Neural cell (in vitro differentiated cells): ENCODE measurements around the gene SPATS2. TPM values are rescaled to one million over a fixed set of nuclear protein-coding genes. Genes with fewer than 3 reads are reported as not detected.

Source experiments
- H2AFZ ChIP-seq: fragments of 200-600, 300-800 bp; sonication (generic), shearing (Covaris generic); 2 replicates; pipeline ENCODE4 v1.6.0; 2014; ENCODE audit warnings: low read depth, mild to moderate bottlenecking, antibody characterized with exemption, low read length, moderate library complexity
- H3F3A ChIP-seq: fragments of 200-600 bp; shearing (Covaris generic); 2 replicates; pipeline ENCODE4 v1.6.1; 2016; ENCODE audit warnings: mild to moderate bottlenecking, moderate library complexity, mixed read lengths, antibody characterized with exemption, low read length; ENCODE audit not compliant: insufficient read depth, poor library complexity, severe bottlenecking
- H3K27ac ChIP-seq: fragments of 200-600, 300-800 bp; sonication (generic), shearing (Covaris generic); 2 replicates; pipeline ENCODE4 v1.5.1; 2014; ENCODE audit warnings: mild to moderate bottlenecking, low read length, moderate library complexity
- H3K27me3 ChIP-seq: fragments of 300-800, 200-600 bp; sonication (generic), shearing (Covaris generic); 2 replicates; pipeline ENCODE4 v1.6.0; 2014; ENCODE audit warnings: mild to moderate bottlenecking, low read depth, low read length, moderate library complexity; ENCODE audit not compliant: insufficient read depth
- H3K36me3 ChIP-seq: fragments of 300-800, 200-600 bp; sonication (generic), shearing (Covaris generic); 2 replicates; pipeline ENCODE4 v1.5.1; 2014; ENCODE audit warnings: mild to moderate bottlenecking, antibody characterized with exemption, low read length, moderate library complexity; ENCODE audit not compliant: insufficient read depth
- H3K4me2 ChIP-seq: fragments of 300-800, 200-600 bp; sonication (generic), shearing (Covaris generic); 2 replicates; pipeline ENCODE4 v1.6.0; 2014; ENCODE audit warnings: mild to moderate bottlenecking, low read length
- H3K4me3 ChIP-seq: fragments of 300-800, 200-600 bp; sonication (generic), shearing (Covaris generic); 2 replicates; pipeline ENCODE4 v1.5.1; 2014; ENCODE audit warnings: mild to moderate bottlenecking, low read length, moderate library complexity
- H3K79me2 ChIP-seq: fragments of 200-600 bp; shearing (Covaris generic); replicated peaks from 2 replicates; pipeline ENCODE4 v1.6.0; 2014; ENCODE audit warnings: mild to moderate bottlenecking, low read length, moderate library complexity; ENCODE audit not compliant: insufficient read depth
- H3K9ac ChIP-seq: fragments of 300-800, 200-600 bp; sonication (generic), shearing (Covaris generic); 2 replicates; pipeline ENCODE4 v1.6.1; 2016; ENCODE audit warnings: mild to moderate bottlenecking, low read length, mixed read lengths
- H3K9me2 ChIP-seq: fragments of 200-600 bp; shearing (Covaris generic); 2 replicates; pipeline ENCODE4 v1.6.1; 2016; ENCODE audit warnings: mild to moderate bottlenecking, low read length, mixed read lengths; ENCODE audit not compliant: insufficient read depth
- H3K9me3 ChIP-seq: fragments of 200-600, 300-800 bp; sonication (generic), shearing (Covaris generic); 2 replicates; pipeline ENCODE4 v1.6.1; 2016; ENCODE audit warnings: mild to moderate bottlenecking, mixed run types, low read length, moderate library complexity, mixed read lengths
- H4K20me1 ChIP-seq: fragments of 200-600 bp; shearing (Covaris generic); 2 replicates; pipeline ENCODE4 v1.6.1; 2016; ENCODE audit warnings: mild to moderate bottlenecking, mixed run types; ENCODE audit not compliant: insufficient read depth
- EZH2 ChIP-seq: fragments of 200-600, 300-800 bp; shearing (Covaris generic), sonication (generic); IDR thresholded peaks from 2 replicates; pipeline ENCODE4 v1.6.1; 2014; ENCODE audit warnings: antibody characterized with exemption, low read length, borderline replicate concordance, mild to moderate bottlenecking; ENCODE audit not compliant: insufficient read depth, poor library complexity, severe bottlenecking
- MXI1 ChIP-seq: fragments of 450-650 bp; conservative IDR thresholded peaks from 2 replicates; pipeline ENCODE4 v1.6.1; 2014; ENCODE audit warnings: antibody characterized with exemption, mild to moderate bottlenecking; ENCODE audit not compliant: poor library complexity, severe bottlenecking
- POLR2AphosphoS5 ChIP-seq: IDR thresholded peaks from 2 replicates; pipeline ENCODE4 v1.6.1; 2012
- RAD21 ChIP-seq: fragments of 450-650 bp; conservative IDR thresholded peaks from 2 replicates; pipeline ENCODE4 v1.6.1; 2014; ENCODE audit warnings: antibody characterized with exemption, mild to moderate bottlenecking, moderate library complexity
- SMC3 ChIP-seq: fragments of 450-650 bp; conservative IDR thresholded peaks from 2 replicates; pipeline ENCODE4 v1.6.1; 2014; ENCODE audit warnings: antibody characterized with exemption, mild to moderate bottlenecking, moderate library complexity; ENCODE audit not compliant: poor library complexity
- TAF1 ChIP-seq: IDR thresholded peaks from 2 replicates; pipeline ENCODE4 v1.6.1; 2012; ENCODE audit warnings: low read depth
- polyA plus RNA-seq: library from polyadenylated mRNA; depleted of rRNA; stranded (reverse); fragments of >200 nt; gene quantifications from 2 replicates; pipeline ENCODE4 v1.2.3, GENCODE V29; 2014
- TF ChIP-seq, protein P1 (sequence below): IDR thresholded peaks from 2 replicates; pipeline ENCODE4 v1.6.1; 2012; ENCODE audit warnings: borderline replicate concordance
- TF ChIP-seq, protein P2 (sequence below): fragments of 450-650 bp; IDR thresholded peaks from 2 replicates; pipeline ENCODE4 v1.5.1; 2014; ENCODE audit warnings: antibody characterized with exemption, mild to moderate bottlenecking, moderate library complexity; ENCODE audit not compliant: poor library complexity, severe bottlenecking

SPATS2 gene
- polyA plus RNA-seq, 1 donor from 2014 or later = 58.4 TPM

DNA sequence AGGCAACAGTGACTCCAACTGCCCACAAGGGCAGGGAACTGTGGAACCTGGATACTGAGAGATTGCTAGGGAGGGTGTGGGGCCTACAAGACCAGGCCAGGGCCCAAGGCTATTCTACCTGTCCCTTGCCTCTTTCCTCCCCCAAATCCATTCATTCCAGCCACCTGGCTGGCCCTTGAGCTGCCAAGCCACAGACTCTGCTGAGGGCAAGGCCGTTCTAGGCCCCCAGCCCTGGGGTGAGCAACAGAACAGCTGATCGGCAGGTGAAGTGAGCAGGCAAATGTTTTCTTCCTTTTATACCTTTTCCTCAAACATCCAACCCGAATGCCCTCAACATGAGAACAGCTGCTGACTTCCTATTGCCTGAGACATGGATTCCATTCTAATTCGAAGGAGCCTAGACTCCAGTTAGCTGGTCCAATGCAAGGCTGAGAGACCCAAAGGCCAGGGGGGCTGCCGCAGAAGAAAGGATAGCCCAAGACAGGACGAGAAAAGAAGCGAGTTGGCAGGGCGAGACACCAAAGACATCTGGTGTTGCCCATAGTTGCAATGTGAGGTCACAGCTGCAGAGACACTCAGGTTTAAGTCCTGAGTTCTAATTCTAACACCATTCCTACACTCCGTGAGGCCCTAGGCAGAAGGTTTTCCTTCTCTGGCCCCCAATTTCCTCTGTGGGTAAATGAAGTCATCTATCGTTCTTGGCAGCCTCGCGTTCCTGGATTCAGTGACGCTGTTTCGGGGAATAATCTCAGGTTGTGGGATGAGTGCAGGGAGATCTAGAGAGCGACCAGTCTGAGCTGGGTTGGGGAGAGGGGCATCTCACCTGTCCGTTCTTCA is 31.9 kb upstream of the SPATS2 start:
- H2AFZ ChIP-seq = no peak overlapping the region
- no peaks in the 10 kb centered on the region for H3F3A ChIP-seq
- H4K20me1 ChIP-seq = no peaks in the 10 kb centered on the region
- H3K9me2 ChIP-seq = no peaks in the 10 kb centered on the region
- peaks cover 74% of the 10 kb centered on the region for H3K27me3 ChIP-seq
- no peak overlapping the region for H3K4me3 ChIP-seq
- H3K9me3 ChIP-seq = no peaks in the 10 kb centered on the region
- H3K9ac ChIP-seq = no peak overlapping the region
- H3K36me3 ChIP-seq = no peaks in the 10 kb centered on the region
- no peak overlapping the region for H3K4me2 ChIP-seq
- TF ChIP-seq TAF1 (no peak), EZH2 (no peak)
- TF ChIP-seq, protein P1, sequence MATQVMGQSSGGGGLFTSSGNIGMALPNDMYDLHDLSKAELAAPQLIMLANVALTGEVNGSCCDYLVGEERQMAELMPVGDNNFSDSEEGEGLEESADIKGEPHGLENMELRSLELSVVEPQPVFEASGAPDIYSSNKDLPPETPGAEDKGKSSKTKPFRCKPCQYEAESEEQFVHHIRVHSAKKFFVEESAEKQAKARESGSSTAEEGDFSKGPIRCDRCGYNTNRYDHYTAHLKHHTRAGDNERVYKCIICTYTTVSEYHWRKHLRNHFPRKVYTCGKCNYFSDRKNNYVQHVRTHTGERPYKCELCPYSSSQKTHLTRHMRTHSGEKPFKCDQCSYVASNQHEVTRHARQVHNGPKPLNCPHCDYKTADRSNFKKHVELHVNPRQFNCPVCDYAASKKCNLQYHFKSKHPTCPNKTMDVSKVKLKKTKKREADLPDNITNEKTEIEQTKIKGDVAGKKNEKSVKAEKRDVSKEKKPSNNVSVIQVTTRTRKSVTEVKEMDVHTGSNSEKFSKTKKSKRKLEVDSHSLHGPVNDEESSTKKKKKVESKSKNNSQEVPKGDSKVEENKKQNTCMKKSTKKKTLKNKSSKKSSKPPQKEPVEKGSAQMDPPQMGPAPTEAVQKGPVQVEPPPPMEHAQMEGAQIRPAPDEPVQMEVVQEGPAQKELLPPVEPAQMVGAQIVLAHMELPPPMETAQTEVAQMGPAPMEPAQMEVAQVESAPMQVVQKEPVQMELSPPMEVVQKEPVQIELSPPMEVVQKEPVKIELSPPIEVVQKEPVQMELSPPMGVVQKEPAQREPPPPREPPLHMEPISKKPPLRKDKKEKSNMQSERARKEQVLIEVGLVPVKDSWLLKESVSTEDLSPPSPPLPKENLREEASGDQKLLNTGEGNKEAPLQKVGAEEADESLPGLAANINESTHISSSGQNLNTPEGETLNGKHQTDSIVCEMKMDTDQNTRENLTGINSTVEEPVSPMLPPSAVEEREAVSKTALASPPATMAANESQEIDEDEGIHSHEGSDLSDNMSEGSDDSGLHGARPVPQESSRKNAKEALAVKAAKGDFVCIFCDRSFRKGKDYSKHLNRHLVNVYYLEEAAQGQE = no peak
- no peak overlapping the region for H3K27ac ChIP-seq
- H3K79me2 ChIP-seq = no peaks in the 10 kb centered on the region

DNA sequence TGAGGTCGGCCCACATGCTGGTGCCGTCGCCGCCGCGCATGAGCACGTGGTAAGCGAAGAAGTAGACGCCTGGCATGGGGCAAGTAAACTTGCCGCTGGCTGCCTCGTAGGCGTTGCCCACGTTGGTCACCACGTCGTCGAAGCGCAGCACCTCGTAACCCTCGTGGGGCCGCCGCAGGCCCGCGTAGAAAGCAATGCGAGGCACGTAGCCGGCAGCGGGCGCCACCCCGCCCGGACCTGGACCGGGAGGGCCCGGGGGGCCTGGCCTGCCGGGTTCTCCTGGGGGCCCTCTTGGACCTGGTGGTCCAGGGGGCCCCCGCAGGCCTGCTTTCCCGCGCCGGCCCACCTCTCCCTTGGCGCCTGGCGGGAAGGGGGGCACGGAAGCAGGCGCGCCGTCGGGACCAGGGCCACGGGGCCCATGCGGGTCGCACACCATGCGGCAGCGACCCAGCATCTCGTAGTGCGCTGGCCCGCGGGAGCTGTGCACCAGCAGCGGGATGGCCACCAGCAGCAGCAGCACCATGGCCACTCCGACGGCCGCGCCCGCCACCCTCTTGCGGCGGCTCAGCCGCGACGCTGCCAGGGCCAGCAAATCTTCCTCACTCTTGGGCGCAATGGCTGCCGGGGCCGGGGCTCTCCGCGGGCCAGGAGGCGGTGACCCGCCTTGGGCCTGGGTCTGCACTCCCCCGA is 31.2 kb upstream of the SPATS2 start:
- TF ChIP-seq EZH2 = no peak
- peak overlapping the region; percentile 69 for H3K4me3 ChIP-seq
- H3K9me3 ChIP-seq = no peaks in the 10 kb centered on the region
- H3K27me3 ChIP-seq = peaks cover 82% of the 10 kb centered on the region
- no peaks in the 10 kb centered on the region for H3K36me3 ChIP-seq
- H3K4me2 ChIP-seq = no peak overlapping the region
- no peaks in the 10 kb centered on the region for H4K20me1 ChIP-seq
- no peaks in the 10 kb centered on the region for H3K9me2 ChIP-seq
- H2AFZ ChIP-seq = no peak overlapping the region
- H3K79me2 ChIP-seq = no peaks in the 10 kb centered on the region
- no peaks in the 10 kb centered on the region for H3F3A ChIP-seq
- no peak overlapping the region for H3K27ac ChIP-seq
- peak overlapping the region; percentile 58 for H3K9ac ChIP-seq

DNA sequence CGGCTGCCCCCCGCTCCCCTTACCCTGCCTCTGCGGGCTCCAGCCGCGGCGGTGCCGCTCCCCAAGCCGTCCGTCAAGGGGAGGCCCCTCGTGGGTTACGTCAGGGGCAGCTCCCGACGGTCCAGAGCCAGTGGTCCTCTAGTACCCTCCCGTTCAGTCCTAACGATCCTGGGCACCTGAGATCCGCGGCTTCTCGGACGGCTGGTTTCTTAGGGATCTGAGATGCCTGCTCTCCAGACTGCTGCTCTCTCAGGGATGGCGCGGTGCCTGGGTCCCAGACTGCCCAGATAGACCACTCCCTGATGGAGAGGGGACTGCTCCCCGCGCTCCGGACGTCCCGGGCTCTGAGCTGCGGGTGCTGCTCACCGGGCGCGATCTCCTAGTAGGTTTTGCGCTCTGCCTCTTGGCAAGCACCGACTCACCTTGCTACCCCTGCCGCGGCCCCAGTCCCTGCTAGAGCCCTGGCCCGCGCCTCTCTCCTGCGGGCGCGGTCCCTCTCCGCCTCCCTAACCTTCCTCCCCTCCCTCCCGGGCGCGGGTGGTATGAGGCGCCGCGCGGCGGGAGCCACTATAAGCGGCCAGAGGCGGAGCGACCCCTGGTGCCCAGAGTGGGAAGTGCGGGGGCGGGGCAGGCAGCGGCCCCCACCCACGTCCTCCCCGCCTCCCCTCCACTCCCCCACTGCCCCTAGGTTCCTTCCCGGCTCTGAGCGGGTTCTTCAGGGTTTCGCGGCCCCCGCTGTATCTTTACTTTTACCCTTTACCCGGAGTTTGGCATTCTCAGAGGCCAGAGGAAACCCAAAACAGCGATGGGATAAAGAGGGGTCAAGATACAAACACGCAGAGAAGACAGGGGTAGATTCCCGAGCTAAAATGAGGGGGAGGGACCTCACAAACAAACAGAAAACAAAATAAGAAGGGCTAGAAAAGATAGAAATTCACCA is 30.3 kb upstream of the SPATS2 start, which contains the start of gene C1QL4:
C1QL4 (minus strand) TSS at position 544 of the 940 bp plus-strand sequence. CDS start 711 bp downstream, outside the sequence.
- Histone ChIP-seq H4K20me1 (no peaks in the 10 kb centered on the region), H2AFZ (peak within 1 kb of the TSS; percentile 14), H3K4me2 (peak within 1 kb of the TSS; percentile 43), H3K79me2 (no peaks in the 10 kb centered on the region), H3F3A (no peaks in the 10 kb centered on the region), H3K9ac (peak within 1 kb of the TSS; percentile 58), H3K4me3 (peak within 1 kb of the TSS; percentile 69), H3K27me3 (peaks cover 89% of the 10 kb centered on the region), H3K9me3 (no peaks in the 10 kb centered on the region), H3K36me3 (no peaks in the 10 kb centered on the region), H3K9me2 (no peaks in the 10 kb centered on the region), H3K27ac (peak within 1 kb of the TSS; percentile 71)
- TF ChIP-seq RAD21 = peak; percentile 53
- TF ChIP-seq EZH2 = no peak
- no peak for TF ChIP-seq TAF1
- TF ChIP-seq, protein P2, sequence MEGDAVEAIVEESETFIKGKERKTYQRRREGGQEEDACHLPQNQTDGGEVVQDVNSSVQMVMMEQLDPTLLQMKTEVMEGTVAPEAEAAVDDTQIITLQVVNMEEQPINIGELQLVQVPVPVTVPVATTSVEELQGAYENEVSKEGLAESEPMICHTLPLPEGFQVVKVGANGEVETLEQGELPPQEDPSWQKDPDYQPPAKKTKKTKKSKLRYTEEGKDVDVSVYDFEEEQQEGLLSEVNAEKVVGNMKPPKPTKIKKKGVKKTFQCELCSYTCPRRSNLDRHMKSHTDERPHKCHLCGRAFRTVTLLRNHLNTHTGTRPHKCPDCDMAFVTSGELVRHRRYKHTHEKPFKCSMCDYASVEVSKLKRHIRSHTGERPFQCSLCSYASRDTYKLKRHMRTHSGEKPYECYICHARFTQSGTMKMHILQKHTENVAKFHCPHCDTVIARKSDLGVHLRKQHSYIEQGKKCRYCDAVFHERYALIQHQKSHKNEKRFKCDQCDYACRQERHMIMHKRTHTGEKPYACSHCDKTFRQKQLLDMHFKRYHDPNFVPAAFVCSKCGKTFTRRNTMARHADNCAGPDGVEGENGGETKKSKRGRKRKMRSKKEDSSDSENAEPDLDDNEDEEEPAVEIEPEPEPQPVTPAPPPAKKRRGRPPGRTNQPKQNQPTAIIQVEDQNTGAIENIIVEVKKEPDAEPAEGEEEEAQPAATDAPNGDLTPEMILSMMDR = peak; percentile 79
- no peak for TF ChIP-seq MXI1
- TF ChIP-seq, protein P1 = no peak
- TF ChIP-seq SMC3 = peak; percentile 58
- peak; percentile 32 for TF ChIP-seq POLR2AphosphoS5
